GM18867 (cell line): ENCODE results near the gene RPA1.
"Not testable (repeated sequence)": the region's sequence is repeated elsewhere in the genome, so short reads cannot be mapped to it uniquely, and the experiment has no call there.

Experiments
- ATAC-seq: cut with Tn5 transposase; IDR thresholded peaks from one replicate; pipeline ENCODE4 v1.9.1; 2021; ENCODE audit warnings: mild to moderate bottlenecking, moderate library complexity; ENCODE audit not compliant: unreplicated experiment

The RPA1 gene

GRCh38 chr17:1829592-1830257, at the start of gene RPA1, which contains the start of gene SMYD4:
Gene RPA1, plus strand, starts transcription at chr17:1830005. Its CDS starts 89 bp downstream, at chr17:1830094.
Gene SMYD4, minus strand, starts transcription at chr17:1829902. Its CDS starts 1,908 bp downstream, at chr17:1827994.
- peak; percentile 84 for ATAC-seq

- ATAC-seq, result no peak
Observed at GRCh38 chr17:1782171-1782567, 47.6 kb upstream of the RPA1 start.

GRCh38 chr17:1783271-1783670, 46.5 kb upstream of the RPA1 start:
- ATAC-seq, result no peak

- ATAC-seq, result no peak
Observed at GRCh38 chr17:1783834-1784611, 45.8 kb upstream of the RPA1 start.

- ATAC-seq, result no peak
Observed at GRCh38 chr17:1785930-1786329, 43.9 kb upstream of the RPA1 start.

GRCh38 chr17:1786708-1787107, 43.1 kb upstream of the RPA1 start:
- no peak for ATAC-seq

- ATAC-seq, result no peak
Observed at GRCh38 chr17:1787301-1787902, 42.4 kb upstream of the RPA1 start.

GRCh38 chr17:1789936-1790335, 39.9 kb upstream of the RPA1 start:
- ATAC-seq, result no peak

- ATAC-seq, result no peak
Observed at GRCh38 chr17:1792495-1793446, 37.0 kb upstream of the RPA1 start.

GRCh38 chr17:1793447-1793806, 36.4 kb upstream of the RPA1 start:
- no peak for ATAC-seq

- ATAC-seq, result no peak
Observed at GRCh38 chr17:1796800-1797199, 33.0 kb upstream of the RPA1 start.

GRCh38 chr17:1797323-1797722, 32.5 kb upstream of the RPA1 start:
- no peak for ATAC-seq

GRCh38 chr17:1797846-1798245, 32.0 kb upstream of the RPA1 start:
- not testable (repeated sequence) for ATAC-seq

- no peak for ATAC-seq
Observed at GRCh38 chr17:1800240-1800639, 29.6 kb upstream of the RPA1 start.

- no peak for ATAC-seq
Observed at GRCh38 chr17:1800712-1801111, 29.1 kb upstream of the RPA1 start.

- ATAC-seq, result no peak
Observed at GRCh38 chr17:1802429-1802828, 27.4 kb upstream of the RPA1 start.

- no peak for ATAC-seq
Observed at GRCh38 chr17:1803280-1803679, 26.5 kb upstream of the RPA1 start.

- no peak for ATAC-seq
Observed at GRCh38 chr17:1807890-1808289, 21.9 kb upstream of the RPA1 start.

GRCh38 chr17:1808644-1809043, 21.2 kb upstream of the RPA1 start:
- ATAC-seq, result no peak

GRCh38 chr17:1809815-1810214, 20.0 kb upstream of the RPA1 start:
- not testable (repeated sequence) for ATAC-seq
